ENCODE data around the gene VTI1A.

VTI1A gene

GRCh38 chr10:112842832-112843360, 395.9 kb downstream of the VTI1A start:
- no peaks in the 10 kb centered on the region for H3K9me3 ChIP-seq (ENCODE audit: control insufficient read depth, insufficient read depth, low read length)
- no peak overlapping the region for H3K9ac ChIP-seq (ENCODE audit: low read depth, low read length)
- H3K36me3 ChIP-seq (ENCODE audit: control insufficient read depth, insufficient read depth, low read length), result peaks cover 3% of the 10 kb centered on the region
- no peak overlapping the region for H3K4me3 ChIP-seq (ENCODE audit: low read depth, low read length)
- no peaks in the 10 kb centered on the region for H3K27me3 ChIP-seq (ENCODE audit: control insufficient read depth, insufficient read depth, low read length)
- H3K4me1 ChIP-seq (ENCODE audit: control insufficient read depth, insufficient read depth, low read length), result peaks cover 4% of the 10 kb centered on the region

DNA sequence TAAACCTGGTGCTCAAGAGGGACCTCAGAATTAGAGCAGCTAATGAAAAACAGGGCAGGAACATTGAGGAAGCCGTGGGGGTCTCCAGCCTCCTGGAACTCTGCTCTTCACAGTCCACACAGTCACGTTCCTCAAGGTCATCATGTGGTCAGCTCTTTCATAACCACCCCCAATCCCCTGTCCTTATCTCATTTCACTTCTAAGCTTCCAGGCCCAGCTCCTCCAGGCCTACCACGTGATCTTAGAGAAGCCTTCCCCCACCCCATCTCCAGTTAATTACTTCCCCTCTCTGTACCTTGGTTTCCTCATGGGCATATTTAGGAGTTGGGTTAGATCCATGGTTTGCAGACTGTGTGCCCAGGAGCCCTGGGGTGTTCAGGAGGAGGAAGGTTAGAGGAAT, 396.6 kb downstream of the VTI1A start:
- H3K27me3 ChIP-seq (ENCODE audit: control insufficient read depth, insufficient read depth, low read length), result no peaks in the 10 kb centered on the region
- H3K9me3 ChIP-seq (ENCODE audit: control insufficient read depth, insufficient read depth, low read length), result no peaks in the 10 kb centered on the region
- peaks cover 3% of the 10 kb centered on the region for H3K36me3 ChIP-seq (ENCODE audit: control insufficient read depth, insufficient read depth, low read length)
- H3K4me1 ChIP-seq (ENCODE audit: control insufficient read depth, insufficient read depth, low read length), result peaks cover 4% of the 10 kb centered on the region
- no peak overlapping the region for H3K9ac ChIP-seq (ENCODE audit: low read depth, low read length)
- no peak overlapping the region for H3K4me3 ChIP-seq (ENCODE audit: low read depth, low read length)

GRCh38 chr10:112844681-112845544, 397.9 kb downstream of the VTI1A start:
- Histone ChIP-seq H3K4me1 (ENCODE audit: control insufficient read depth, insufficient read depth, low read length) (no peaks in the 10 kb centered on the region), H3K4me3 (ENCODE audit: low read depth, low read length) (no peak overlapping the region), H3K27me3 (ENCODE audit: control insufficient read depth, insufficient read depth, low read length) (no peaks in the 10 kb centered on the region), H3K9me3 (ENCODE audit: control insufficient read depth, insufficient read depth, low read length) (no peaks in the 10 kb centered on the region), H3K9ac (ENCODE audit: low read depth, low read length) (no peak overlapping the region), H3K36me3 (ENCODE audit: control insufficient read depth, insufficient read depth, low read length) (no peaks in the 10 kb centered on the region)

GRCh38 chr10:112847778-112848177, 400.8 kb downstream of the VTI1A start:
- H3K9me3 ChIP-seq (ENCODE audit: control insufficient read depth, insufficient read depth, low read length), result no peaks in the 10 kb centered on the region
- H3K4me1 ChIP-seq (ENCODE audit: control insufficient read depth, insufficient read depth, low read length), result peaks cover 3% of the 10 kb centered on the region
- H3K27me3 ChIP-seq (ENCODE audit: control insufficient read depth, insufficient read depth, low read length), result no peaks in the 10 kb centered on the region
- no peak overlapping the region for H3K4me3 ChIP-seq (ENCODE audit: low read depth, low read length)
- H3K9ac ChIP-seq (ENCODE audit: low read depth, low read length), result no peak overlapping the region
- H3K36me3 ChIP-seq (ENCODE audit: control insufficient read depth, insufficient read depth, low read length), result no peaks in the 10 kb centered on the region

- Histone ChIP-seq H3K36me3 (ENCODE audit: control insufficient read depth, insufficient read depth, low read length) (no peaks in the 10 kb centered on the region), H3K27me3 (ENCODE audit: control insufficient read depth, insufficient read depth, low read length) (no peaks in the 10 kb centered on the region), H3K9ac (ENCODE audit: low read depth, low read length) (no peak overlapping the region), H3K9me3 (ENCODE audit: control insufficient read depth, insufficient read depth, low read length) (no peaks in the 10 kb centered on the region), H3K4me1 (ENCODE audit: control insufficient read depth, insufficient read depth, low read length) (peaks cover 3% of the 10 kb centered on the region), H3K4me3 (ENCODE audit: low read depth, low read length) (no peak overlapping the region)
Measured at GRCh38 chr10:112848228-112848627, 401.2 kb downstream of the VTI1A start.

GRCh38 chr10:112848868-112849430, 401.9 kb downstream of the VTI1A start:
- H3K9me3 ChIP-seq (ENCODE audit: control insufficient read depth, insufficient read depth, low read length), result no peaks in the 10 kb centered on the region
- no peaks in the 10 kb centered on the region for H3K27me3 ChIP-seq (ENCODE audit: control insufficient read depth, insufficient read depth, low read length)
- no peak overlapping the region for H3K9ac ChIP-seq (ENCODE audit: low read depth, low read length)
- H3K4me3 ChIP-seq (ENCODE audit: low read depth, low read length), result no peak overlapping the region
- H3K36me3 ChIP-seq (ENCODE audit: control insufficient read depth, insufficient read depth, low read length), result no peaks in the 10 kb centered on the region
- peaks cover 3% of the 10 kb centered on the region for H3K4me1 ChIP-seq (ENCODE audit: control insufficient read depth, insufficient read depth, low read length)

DNA sequence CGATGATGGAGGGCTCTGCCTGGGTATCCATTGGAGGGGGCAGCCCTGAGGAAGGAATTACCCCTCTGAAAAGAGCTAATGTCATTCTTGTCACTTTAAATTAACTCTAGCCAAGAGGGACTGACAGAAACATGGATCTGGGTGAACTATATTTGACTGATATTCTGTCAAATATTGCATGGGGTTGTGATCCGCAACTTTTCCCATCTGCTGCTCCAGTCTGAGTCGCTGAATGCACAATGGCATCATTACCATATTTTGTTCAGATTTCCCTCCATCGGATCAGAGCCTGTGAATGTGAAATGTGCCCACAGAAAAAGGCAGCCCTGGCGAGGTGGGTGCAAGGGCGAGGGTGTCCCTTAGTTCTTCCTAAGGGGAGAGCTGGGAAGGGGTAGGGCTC, 402.5 kb downstream of the VTI1A start:
- H3K9me3 ChIP-seq (ENCODE audit: control insufficient read depth, insufficient read depth, low read length), result no peaks in the 10 kb centered on the region
- H3K4me1 ChIP-seq (ENCODE audit: control insufficient read depth, insufficient read depth, low read length), result peaks cover 3% of the 10 kb centered on the region
- H3K36me3 ChIP-seq (ENCODE audit: control insufficient read depth, insufficient read depth, low read length), result no peaks in the 10 kb centered on the region
- H3K4me3 ChIP-seq (ENCODE audit: low read depth, low read length), result no peak overlapping the region
- no peaks in the 10 kb centered on the region for H3K27me3 ChIP-seq (ENCODE audit: control insufficient read depth, insufficient read depth, low read length)
- H3K9ac ChIP-seq (ENCODE audit: low read depth, low read length), result no peak overlapping the region

GRCh38 chr10:112851181-112851580, 404.2 kb downstream of the VTI1A start:
- no peaks in the 10 kb centered on the region for H3K27me3 ChIP-seq (ENCODE audit: control insufficient read depth, insufficient read depth, low read length)
- H3K9me3 ChIP-seq (ENCODE audit: control insufficient read depth, insufficient read depth, low read length), result no peaks in the 10 kb centered on the region
- H3K36me3 ChIP-seq (ENCODE audit: control insufficient read depth, insufficient read depth, low read length), result no peaks in the 10 kb centered on the region
- peaks cover 3% of the 10 kb centered on the region for H3K4me1 ChIP-seq (ENCODE audit: control insufficient read depth, insufficient read depth, low read length)
- no peak overlapping the region for H3K4me3 ChIP-seq (ENCODE audit: low read depth, low read length)
- no peak overlapping the region for H3K9ac ChIP-seq (ENCODE audit: low read depth, low read length)

DNA sequence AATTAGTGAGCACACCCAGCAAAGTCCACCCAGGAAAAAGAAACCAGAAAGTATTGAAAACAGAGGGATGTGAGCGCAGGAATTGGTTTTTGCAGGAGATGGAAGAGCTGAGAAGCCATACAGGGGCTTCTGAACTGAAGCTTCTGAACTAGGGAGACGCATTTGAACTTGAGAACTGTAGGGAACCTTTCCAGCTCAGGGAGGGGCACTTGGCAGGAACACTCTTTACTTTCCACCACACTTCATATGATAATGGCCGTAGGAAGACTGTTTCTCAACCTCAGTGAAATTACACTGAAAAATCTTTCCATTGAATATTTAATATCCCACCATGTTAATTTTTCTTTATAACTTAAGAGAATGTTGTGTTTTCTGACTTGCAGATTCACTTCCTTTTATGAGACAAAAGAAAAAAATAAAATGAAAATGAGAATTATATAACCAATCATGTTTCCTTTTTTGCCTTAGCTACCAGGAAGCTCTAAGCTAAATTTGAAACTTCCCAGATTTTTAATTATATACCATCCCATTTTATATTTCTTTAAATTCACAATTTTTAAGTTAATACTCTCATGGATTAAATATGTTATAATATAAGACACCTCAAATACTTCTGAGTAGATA, 404.7 kb downstream of the VTI1A start:
- no peaks in the 10 kb centered on the region for H3K9me3 ChIP-seq (ENCODE audit: control insufficient read depth, insufficient read depth, low read length)
- no peak overlapping the region for H3K4me3 ChIP-seq (ENCODE audit: low read depth, low read length)
- peaks cover 3% of the 10 kb centered on the region for H3K4me1 ChIP-seq (ENCODE audit: control insufficient read depth, insufficient read depth, low read length)
- H3K36me3 ChIP-seq (ENCODE audit: control insufficient read depth, insufficient read depth, low read length), result no peaks in the 10 kb centered on the region
- no peak overlapping the region for H3K9ac ChIP-seq (ENCODE audit: low read depth, low read length)
- H3K27me3 ChIP-seq (ENCODE audit: control insufficient read depth, insufficient read depth, low read length), result no peaks in the 10 kb centered on the region

DNA sequence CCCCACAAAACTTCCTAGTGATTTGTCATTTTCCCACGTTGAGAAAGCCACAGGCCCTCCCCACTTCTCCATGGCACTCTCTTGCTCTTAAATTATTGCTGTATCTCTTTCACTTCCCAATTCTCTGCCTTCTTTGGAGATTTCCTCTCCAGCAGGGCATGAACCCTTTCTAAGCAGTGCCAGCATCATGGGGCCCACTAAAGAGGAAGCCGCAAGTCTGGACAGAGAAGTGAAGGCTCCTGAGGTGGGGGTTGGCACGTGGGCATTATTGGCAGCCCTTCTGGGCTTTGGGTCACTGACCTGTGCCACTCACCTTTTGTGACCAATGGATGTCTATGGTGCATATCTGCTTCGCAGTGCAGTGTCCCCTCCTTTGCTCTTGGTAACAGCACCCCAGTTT, 405.3 kb downstream of the VTI1A start:
- peaks cover 3% of the 10 kb centered on the region for H3K4me1 ChIP-seq (ENCODE audit: control insufficient read depth, insufficient read depth, low read length)
- no peaks in the 10 kb centered on the region for H3K36me3 ChIP-seq (ENCODE audit: control insufficient read depth, insufficient read depth, low read length)
- no peaks in the 10 kb centered on the region for H3K9me3 ChIP-seq (ENCODE audit: control insufficient read depth, insufficient read depth, low read length)
- no peak overlapping the region for H3K4me3 ChIP-seq (ENCODE audit: low read depth, low read length)
- H3K27me3 ChIP-seq (ENCODE audit: control insufficient read depth, insufficient read depth, low read length), result no peaks in the 10 kb centered on the region
- no peak overlapping the region for H3K9ac ChIP-seq (ENCODE audit: low read depth, low read length)

DNA sequence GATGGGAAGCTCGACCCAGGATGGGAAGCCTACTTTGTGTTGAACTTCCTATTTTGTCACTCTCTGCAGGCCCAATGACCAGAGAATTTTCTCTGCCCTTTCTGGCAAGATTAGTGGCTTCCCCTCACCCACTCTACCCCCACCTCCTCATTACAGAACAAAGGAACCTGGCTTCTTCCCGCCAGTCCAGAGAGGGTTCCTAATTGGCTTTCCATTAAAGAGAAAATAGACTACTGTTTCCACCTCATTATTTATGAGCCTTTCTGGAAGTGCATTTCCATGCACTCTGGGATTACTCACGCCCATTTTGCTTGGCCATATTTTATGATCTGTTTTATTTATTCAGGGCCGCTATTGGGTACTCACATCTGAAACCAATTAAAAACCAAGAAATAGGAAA, 408.1 kb downstream of the VTI1A start:
- H3K4me3 ChIP-seq (ENCODE audit: low read depth, low read length), result no peak overlapping the region
- no peaks in the 10 kb centered on the region for H3K27me3 ChIP-seq (ENCODE audit: control insufficient read depth, insufficient read depth, low read length)
- no peaks in the 10 kb centered on the region for H3K36me3 ChIP-seq (ENCODE audit: control insufficient read depth, insufficient read depth, low read length)
- no peaks in the 10 kb centered on the region for H3K9me3 ChIP-seq (ENCODE audit: control insufficient read depth, insufficient read depth, low read length)
- H3K9ac ChIP-seq (ENCODE audit: low read depth, low read length), result no peak overlapping the region
- H3K4me1 ChIP-seq (ENCODE audit: control insufficient read depth, insufficient read depth, low read length), result peaks cover 3% of the 10 kb centered on the region

DNA sequence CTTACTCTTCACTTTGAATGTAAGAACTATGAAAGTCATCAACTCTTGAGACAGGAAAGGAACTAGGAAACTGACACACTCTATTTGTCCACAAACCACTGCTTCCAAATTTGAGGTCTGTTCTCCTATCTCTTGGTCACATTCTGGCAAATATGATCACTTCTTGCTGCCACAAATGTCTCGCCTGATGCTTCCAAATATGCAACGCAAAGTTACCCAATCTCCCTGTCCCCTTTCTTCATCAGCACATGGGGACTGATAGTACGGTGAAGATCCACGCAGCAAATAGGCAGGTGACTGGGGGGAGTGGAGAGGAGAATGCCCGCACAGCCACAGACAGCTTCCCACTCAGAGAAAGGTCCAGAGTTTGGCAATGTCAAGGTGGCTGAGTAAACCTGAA, 410.5 kb downstream of the VTI1A start:
- no peaks in the 10 kb centered on the region for H3K4me1 ChIP-seq (ENCODE audit: control insufficient read depth, insufficient read depth, low read length)
- no peak overlapping the region for H3K9ac ChIP-seq (ENCODE audit: low read depth, low read length)
- H3K27me3 ChIP-seq (ENCODE audit: control insufficient read depth, insufficient read depth, low read length), result no peaks in the 10 kb centered on the region
- H3K4me3 ChIP-seq (ENCODE audit: low read depth, low read length), result no peak overlapping the region
- H3K9me3 ChIP-seq (ENCODE audit: control insufficient read depth, insufficient read depth, low read length), result no peaks in the 10 kb centered on the region
- H3K36me3 ChIP-seq (ENCODE audit: control insufficient read depth, insufficient read depth, low read length), result no peaks in the 10 kb centered on the region

Measured in iPS-15b (cell line).